ENCODE measurements around the gene ADGRB2.

Gene ADGRB2

DNA sequence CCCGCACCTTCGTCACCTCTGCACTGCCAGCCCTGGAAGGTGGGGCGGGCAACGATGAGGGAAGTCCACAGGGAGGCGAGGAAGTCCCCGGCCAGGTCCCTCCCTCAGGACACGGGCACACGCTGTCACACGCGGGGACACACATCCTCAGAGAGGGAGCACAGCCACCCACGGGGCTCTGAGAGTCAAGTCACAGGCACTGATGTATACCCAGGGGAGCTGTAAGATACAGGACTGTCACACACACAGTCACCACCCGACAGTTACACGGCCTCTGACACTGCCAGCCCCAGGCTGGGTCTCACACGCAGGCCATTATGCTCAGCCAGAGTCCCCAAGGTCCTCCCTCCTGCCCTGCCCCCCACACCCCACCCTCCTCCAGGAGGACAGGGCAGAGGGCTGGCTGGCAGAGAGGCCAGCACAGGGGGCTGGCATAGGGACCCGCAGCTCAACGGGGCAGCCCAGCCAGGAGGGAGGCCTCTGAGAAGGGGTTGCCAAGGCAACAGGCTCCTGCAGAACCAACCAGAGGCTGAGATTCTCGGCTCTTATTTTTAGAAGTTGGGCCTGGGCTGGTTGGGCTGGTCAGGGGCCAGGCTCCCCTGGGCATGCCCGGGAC is 17.7 kb upstream of the ADGRB2 start:
- DNase-seq (ENCODE audit: low spot score), result no peak

DNA sequence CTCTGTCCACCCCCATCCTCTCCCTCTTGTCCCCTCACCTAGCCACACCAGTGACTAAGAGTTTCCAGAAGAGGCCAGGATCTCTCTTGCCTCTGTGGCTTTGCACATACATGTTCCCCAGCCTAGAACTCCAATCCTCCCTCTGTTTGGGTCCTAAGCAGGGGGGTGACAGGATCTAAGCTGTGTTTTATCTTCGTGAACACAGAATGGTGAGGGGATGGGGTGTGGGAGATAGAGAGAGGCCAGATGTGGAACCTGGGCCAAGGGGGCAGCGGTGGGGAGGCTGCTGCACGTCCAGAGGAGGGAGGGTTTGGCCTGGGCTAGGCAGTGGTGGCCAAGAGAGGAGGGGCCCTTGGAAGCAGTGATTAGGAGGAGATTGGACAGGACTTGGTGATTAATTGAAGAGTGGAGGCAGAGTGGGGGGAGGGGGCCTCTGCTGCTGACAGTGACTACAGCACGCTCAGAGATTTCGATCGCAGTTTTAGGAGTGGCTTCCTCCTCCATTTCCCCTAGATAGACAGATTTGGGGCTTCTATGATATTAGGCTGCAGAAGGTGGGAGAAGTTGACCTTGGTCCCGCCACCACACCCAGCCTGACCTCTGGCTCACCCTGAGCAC is 17.1 kb upstream of the ADGRB2 start:
- DNase-seq (ENCODE audit: low spot score), result no peak

DNA sequence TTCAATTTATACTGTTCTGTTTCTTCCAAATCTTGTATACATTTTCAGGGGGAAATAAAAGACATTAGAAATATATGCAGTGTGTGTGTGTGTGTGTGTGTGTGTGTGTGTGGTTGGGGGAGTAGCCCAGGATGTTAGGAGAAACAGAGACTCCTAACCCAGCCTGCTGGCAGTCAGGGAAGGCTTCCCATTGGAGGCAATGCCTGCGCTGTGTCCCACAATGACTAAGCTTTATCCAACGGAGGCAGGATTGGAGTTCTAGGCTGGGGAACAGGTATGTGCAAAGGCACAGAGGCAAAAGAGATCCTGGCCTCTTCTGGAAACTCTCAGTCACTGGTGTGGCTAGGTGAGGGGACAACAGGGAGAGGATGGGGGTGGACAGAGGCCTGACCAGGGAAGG is 16.5 kb upstream of the ADGRB2 start:
- no peak for DNase-seq (ENCODE audit: low spot score)

DNA sequence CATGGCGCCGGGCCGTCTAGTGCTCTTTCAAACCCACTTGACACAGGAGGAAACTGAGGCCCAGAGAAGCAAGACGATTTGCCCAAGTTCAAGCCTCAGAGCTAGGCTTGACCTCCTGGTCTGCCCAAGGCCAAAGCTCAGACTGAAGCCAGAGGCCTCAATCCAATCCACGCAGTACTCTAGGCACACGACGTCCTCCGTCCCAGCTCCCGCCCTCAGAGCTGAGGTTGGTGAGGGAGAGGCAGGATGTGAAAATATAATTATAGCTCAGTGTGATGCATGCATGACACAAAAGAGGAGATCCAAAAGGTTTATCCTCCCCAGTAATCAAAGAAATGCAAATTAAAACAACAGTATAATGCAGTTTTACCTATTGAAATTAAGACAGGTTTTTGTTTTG is 15.5 kb upstream of the ADGRB2 start:
- DNase-seq (ENCODE audit: low spot score), result no peak

DNA sequence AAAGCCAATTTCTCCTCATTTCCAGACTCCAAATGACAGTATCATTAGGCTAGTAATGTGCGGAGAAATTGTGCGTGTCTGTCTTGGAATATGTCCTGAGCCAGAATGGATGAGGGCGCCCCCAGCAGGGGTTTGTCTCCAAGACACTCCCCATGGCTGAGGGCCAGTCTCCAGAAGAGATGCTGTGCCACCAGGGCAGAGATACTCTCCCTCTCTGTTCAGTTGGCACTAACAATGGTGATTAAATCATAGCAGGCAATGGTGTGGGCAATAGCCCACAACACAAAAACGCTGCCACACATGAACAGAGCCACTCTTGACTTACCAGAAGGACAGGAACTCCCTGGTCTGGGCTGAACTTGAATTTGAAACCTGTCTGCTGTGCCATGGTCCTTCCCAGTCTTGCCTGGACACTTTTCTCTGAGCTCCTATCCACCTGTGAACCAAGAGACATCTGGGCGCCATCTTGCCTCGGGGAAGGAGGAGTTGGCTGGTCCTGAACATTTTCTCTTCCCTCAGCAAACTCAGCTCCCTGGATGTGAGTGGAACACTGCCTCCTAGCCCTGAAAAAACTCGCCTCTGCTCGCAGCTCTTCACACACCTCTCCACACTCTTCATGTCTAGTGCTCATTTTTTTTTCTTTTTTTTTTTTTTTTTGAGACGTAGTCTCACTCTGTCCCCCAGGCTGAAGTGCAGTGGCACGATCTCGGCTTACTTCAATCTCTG is 14.8 kb upstream of the ADGRB2 start:
- no peak for DNase-seq (ENCODE audit: low spot score)

DNA sequence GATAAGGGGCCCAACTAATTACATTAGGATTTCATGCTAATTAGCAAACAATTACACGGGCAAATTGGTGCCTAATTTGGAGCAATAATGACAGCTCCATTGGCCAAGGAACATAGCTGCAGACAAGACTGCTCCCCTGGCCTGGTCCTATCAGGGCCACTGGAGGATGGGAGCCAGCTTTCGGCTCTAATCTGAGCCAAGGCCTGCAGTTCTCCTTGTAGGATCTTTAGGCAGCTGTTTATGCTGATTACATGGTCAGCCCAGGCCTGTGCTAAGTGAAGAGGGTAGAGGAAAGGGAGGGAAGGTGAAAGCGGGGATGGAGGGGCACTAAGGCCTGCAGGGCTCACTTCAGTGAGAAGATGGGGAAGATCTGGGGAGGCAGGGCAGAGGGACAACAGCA is 12.4 kb upstream of the ADGRB2 start:
- no peak for DNase-seq (ENCODE audit: low spot score)

DNA sequence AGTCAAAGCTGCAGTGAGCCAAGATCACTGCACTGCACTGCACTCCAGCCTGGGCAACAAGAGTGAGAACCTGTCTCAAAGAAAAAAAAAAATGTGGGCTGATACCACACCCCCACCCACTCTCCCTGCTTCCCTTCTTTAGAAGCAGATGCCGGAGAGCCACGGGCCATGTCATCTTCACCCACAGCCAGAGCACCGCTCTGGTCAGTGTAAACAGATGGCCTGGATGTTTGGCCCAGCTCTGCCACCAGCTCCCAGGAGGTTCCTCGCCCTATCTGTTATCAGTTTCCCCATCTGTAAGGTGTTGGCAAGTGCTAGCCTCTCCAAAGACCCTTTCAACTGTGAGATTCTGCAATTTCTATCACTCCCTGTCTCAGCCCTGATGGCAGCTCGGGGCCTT is 11.9 kb upstream of the ADGRB2 start:
- DNase-seq (ENCODE audit: low spot score), result no peak

DNA sequence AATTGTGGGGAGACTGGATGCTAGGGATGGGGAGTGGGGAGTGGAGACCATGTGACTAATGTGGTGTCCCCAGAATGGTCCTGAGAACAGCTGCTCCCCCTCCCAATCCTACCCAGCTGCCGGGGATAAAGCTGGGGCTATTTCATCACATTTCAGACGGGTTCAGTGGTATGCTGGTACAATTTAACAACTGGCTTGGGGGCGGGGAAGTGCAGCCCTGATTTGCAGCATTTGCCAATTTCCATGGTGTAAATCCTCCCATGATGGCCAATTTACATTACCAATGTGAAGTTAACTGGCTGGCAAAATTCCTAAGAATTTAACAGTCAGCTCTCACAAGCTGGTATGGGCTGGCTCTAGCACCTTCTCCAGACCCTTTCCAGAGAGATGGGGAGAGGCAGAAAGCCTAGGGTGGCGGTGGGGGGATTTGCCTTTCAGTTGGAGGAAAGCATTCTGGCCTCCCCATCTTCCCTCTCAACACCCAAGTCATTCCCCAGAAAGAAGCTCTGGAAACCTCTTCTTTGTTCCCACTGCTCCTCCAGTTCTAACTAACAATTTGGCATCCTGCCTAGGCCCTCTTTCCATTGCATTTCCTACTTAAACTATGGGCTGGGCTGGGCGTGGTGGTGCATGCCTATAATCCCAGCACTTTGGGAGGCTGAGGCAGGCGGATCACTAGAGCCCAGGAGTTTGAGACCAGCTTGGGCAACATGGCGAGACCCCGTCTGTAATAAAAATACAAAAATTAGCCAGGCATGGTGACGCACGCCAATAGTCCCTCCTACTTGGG is 11.3 kb upstream of the ADGRB2 start:
- DNase-seq (ENCODE audit: low spot score), result no peak

DNA sequence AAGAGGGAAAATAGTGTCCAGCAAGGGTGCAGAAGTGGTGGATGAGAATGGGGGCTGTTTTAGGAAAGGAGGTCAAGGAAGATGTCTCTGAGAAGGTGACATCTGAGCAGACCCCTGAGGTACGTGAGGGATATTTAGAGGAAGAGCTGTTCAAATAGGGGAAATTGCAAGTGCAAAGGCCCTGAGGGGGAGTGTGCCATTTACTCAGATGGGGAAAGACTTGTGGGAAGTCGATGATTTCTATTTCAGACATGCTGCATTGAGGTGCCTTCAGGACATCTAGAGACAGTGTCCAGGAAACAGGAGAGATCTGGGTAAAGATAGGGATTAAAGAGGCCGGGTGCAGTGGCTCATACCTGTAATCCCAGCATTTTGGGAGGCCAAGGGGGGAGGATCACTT is 10.4 kb upstream of the ADGRB2 start:
- no peak for DNase-seq (ENCODE audit: low spot score)

DNA sequence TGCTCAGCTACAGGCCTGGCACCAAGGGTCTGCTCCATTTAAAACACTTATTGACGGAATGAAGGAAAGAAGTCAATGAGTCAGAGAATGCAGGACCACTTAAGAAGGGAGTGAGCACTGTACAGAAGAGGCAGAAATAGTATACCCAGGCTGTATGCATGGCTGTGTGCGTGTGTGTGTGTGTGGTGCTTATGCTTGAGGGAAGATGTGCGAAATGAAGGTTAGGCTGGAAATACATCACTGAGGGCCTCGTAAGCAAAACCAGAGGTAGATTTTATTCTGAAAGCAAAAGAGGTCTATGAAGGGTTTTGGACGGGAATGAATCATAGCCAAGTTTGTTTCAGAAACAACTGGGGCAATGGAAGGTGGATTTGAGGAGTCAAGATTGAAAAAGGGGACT is 9.7 kb upstream of the ADGRB2 start:
- no peak for DNase-seq (ENCODE audit: low spot score)

DNA sequence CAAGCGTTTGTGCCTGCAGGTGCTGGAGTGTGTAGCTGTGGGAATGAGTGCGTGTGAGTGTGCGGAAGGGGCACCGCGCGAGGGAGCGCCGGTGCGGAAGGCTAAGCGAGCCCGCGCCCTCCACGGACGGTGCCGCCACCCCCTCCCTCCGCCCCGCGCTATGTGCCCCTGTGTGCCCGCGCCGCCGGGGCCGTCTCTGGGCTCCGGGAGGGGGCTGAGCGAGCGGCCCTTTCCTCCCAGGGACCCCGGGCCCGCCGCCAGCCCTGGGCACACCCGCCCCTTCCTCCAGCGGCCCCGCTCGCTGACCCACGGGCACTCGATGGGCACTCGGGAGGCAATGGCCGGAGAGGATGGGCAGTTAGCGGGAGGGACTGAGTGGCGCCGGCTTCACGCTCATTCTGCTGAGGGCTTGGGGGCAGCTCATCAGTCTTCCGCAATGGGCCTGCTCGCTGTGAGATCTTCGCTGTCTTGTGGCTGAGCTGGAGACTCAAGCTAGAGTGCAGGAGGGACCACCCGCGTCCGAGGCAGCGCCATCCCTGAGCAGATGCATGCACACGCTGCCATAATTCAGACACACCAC is 8.6 kb upstream of the ADGRB2 start:
- DNase-seq (ENCODE audit: low spot score), result no peak

DNA sequence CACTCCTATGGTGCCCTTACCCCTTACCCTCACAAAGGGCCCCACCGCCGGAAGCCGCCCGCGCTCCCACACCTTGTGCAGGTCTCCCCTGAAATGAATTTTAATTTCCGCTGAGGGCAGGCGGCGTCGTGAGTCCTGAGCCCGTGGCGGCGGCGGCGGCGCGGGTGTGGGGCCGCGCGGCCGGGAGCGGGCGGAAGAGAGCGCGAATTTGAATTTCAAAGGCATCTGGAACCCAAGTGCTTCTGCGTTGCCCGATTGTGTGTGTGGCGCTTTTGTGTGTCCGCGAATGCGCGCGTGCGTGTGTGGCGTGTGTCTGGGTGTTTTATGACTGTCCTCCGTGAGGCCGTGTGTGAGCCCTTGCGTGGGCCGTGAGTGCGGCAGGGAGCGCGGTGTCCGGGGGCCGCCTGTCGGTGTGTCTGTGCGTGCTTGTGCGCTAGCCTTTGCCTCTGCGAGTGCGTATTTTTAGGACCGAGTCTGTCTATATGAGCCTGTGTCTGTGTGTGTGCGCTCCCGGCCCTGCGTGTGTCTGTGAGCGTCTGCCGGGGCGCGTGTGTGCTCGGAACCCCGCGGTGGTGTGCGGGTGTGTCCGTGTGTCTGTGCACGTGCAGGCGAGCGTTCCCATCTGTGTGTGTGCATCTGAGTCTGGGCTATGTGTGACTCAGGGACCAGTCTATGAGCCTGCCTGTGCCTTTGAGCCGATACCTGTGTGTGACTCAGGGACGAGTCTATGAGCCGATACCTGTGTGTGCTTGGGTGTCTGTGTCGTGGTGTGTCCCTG is 7.9 kb upstream of the ADGRB2 start:
- DNase-seq (ENCODE audit: low spot score), result no peak

DNA sequence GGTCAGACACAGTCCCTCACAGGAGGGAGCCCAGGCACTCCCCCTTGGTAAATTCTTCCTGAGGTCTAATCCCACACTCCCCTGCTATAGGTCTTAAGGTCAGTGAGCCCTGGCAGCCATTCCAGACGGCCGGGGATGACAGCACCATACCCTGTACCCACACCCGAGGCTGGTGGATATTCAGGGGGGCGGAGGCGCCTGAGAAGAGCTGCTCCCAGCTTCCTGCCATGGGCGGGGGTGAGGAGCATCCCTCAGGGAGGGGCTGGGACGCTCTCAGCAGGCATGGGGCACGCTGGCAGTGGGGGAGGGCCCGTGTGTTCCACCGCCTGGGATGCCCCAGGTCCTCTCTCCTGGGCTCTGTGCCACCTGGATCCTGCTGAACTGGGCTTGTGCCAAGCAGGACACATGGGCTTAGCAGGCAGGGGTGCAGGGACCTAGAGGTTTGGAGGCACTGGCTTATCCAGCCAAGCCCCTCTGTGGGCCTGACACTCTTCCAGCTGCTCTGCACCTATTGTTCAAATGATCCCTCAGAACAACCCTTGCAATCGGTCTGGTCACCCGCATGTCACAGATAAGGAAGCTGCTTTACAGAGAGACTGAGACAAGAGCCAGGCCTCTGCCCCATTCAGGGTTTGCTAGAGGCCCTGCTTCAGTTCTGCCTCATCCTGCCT is 5.7 kb upstream of the ADGRB2 start:
- no peak for DNase-seq (ENCODE audit: low spot score)

DNA sequence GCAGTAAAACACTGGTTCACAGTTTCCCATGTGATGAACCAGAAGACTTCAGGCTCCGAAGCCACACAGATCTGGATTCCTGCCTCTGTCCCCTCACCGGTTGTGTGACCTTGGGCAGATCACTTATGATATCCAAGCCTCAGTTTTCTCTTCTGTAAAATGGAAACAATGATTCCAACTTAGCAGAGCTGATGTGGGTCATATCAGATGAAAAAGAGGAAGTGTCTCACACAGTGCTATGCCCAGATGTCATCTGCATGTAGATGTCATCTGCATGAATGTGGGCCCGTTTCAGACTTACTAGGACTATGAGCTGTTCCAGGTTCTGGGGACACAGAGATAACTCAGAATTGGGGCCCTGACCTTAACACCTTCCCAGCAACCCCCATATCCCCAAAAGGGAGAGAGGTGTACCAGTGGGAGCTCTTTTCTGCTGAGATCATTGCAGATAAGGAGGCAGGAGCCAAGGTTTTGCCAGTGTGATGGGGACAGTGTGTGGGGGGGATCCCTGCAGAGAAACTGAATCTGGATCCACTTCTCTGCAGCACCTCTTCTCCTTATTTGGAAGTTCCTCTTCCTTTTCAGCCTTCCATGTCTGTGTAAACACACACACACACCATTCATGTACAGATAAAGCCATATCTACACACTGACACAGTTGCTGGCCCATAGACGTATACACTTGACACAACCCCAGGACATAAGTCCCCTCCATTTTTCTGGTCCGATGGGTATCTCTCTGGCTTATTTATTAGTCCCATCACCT is 5.0 kb upstream of the ADGRB2 start:
- DNase-seq (ENCODE audit: low spot score), result no peak

DNA sequence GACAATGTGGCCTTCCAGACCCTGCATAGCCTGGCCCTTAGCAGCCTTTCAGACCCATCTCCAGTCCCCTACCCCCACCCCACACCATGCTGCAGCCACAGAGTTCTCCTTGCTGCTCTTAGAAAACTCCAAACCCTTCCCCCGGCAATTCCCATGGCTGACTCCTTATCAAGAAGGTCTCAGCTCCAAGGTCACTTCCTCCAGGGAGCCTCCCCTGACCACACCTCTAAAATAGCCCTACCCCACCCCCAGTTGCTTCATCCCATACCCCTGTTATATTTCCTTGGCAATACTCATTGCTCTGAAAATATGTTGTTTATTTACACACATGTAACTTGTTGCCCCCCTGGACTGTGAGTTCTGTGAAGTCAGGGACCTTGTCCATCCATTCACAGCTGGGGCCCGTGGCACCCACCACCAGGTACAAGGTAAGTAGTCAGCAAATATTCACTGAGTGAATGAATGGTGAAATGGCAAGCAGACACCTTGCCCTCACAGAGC is 4.3 kb upstream of the ADGRB2 start:
- no peak for DNase-seq (ENCODE audit: low spot score)

DNA sequence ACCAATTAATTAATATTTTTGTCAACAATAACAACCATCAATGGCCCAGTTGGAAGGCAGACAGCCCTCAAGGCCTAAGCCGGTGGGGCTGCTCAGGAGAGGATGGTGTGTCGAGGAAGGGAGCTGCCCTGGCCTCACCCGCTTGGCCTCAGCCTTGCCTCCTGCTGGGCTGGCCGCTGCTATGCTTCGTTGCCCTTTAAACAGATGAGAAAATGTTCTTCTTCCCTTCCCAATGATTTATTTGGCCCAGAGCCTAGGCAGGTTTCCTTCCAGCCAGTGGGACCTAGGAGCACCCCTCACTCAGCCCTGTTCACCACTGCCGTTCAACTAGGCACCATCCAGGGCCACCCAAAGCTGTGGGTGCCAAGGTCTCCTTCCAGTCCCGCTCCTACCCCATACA is 3.1 kb upstream of the ADGRB2 start:
- DNase-seq (ENCODE audit: low spot score), result no peak

DNA sequence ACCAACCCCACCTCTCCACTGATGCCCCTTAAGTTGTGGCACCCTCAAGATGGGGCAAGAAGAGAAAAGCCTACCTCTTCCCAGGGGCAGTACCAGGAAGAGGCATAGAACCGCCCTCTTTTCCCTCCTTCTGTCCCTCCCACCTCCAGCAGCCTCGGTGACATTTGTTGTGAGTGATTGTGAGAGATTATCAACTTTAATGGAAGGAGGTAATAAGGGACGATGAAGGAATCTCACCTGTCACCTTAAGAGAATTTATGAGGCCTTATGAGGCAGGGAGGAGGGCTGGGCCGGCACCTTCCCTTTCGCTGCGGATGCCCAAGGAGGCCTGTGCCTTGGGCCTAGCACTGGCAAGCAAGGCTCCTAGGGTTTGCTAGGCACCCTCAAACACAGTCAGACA is 1.4 kb upstream of the ADGRB2 start:
- DNase-seq (ENCODE audit: low spot score), result no peak

DNA sequence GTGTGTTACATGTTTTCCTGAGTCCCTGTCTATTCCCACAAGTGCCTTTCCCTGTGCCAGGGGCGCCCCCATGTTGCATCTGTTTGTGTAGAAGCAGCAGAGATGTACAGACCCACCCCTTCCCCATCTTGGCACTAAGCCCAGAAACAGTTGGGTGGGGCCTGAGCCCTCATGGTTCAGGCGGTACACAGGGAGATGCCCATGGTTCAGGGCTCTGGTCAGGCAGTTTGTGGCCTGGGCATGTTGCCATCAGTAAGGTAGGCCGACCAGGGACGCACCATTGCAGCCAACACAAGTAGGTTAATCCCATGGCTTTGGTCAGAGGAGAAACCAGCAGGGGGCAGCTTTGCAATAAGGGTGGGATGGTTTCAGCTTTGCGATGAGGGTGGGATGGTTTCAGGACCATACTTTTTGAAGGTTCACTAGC is 914 bp upstream of the ADGRB2 start:
- no peak for DNase-seq (ENCODE audit: low spot score)

DNA sequence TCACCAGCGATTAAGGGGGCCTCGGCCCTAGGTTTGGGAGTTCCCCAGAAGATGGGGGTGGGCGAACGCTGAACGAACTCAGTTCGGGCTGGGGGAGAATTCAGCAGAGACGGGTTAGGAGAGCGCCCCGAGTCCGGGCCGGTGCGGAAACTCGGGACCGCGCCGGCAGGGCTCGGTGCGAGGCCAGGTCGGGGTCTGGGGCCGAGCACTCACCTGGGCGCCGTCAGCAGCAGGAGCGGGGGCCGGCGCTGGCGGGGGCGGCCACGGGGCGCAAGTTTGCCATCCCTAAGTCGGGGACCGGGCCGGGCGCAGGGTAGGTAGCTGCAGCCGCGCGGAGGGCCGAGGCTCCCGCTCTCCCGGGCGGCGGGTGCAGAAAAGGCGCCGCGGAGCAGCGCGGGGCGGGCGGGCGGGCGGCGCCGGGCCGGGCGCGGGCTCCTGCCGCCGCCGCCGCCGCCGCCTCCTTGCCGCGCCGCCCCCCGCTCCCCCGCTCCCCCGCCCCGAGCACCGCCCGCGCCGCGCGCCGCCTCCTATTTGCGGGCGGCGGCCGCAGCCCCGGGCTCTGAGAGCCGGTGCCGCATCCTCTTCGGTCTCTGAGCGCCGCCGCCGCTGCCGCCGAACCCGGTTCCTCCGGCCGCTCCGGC is 349 bp downstream of the ADGRB2 start:
- DNase-seq (ENCODE audit: low spot score), result no peak

Data from COLO829 (cell line).